Body of pancreas (tissue), 4 donors: Measurements from ENCODE around the gene ASMT. TPM values are rescaled to one million over a fixed set of nuclear protein-coding genes. Genes with fewer than 3 reads are reported as not detected.
"Not testable (repeated sequence)": the region's sequence is repeated elsewhere in the genome, so short reads cannot be mapped to it uniquely, and the experiment has no call there.

Source experiments
- ATAC-seq: fragments of 150-250 bp; one replicate; pipeline ENCODE4 v1.9.1; 2016
- DNase-seq, 4 donors: peaks; one replicate each; pipeline ENCODE4 v3.0.0-alpha.2; 2019
- H3K27ac ChIP-seq, 4 donors: fragments of 200-600 bp; sonication (generic); 1 replicate in 3 of 4; 2 replicates in 1 of 4; pipeline versions ENCODE4 v1.5.1 to v1.6.1; 2016 to 2019; ENCODE audit warnings: mild to moderate bottlenecking in 1 of 4, mixed read lengths in 1 of 4, moderate library complexity in 1 of 4
- H3K27me3 ChIP-seq, 2 donors: fragments of 200-600 bp; sonication (generic); one replicate each; pipeline ENCODE4 v1.6.0; 2016; ENCODE audit warnings: mild to moderate bottlenecking in 1 of 2
- H3K36me3 ChIP-seq, 2 donors: fragments of 200-600 bp; sonication (generic); replicated peaks in 1 of 2; 2 replicates each; pipeline ENCODE4 v1.5.1; 2016; ENCODE audit warnings: low read depth in 2 of 2; ENCODE audit not compliant: insufficient read depth in 1 of 2
- H3K4me1 ChIP-seq: fragments of 200-600 bp; sonication (generic); one replicate; pipeline ENCODE4 v1.6.0; 2016
- H3K4me3 ChIP-seq, 2 donors: fragments of 200-600 bp; sonication (generic); 1 replicate in 1 of 2; 2 replicates in 1 of 2; pipeline ENCODE4 v1.5.1; 2016 to 2019
- H3K9me3 ChIP-seq, 3 donors: fragments of 200-600 bp; sonication (generic); 1 replicate in 2 of 3; 2 replicates in 1 of 3; pipeline ENCODE4 v1.5.1; 2016
- CTCF ChIP-seq, 7 experiments: fragments of 450-650 bp in 4 of 7; fragments of 200-600 bp in 3 of 7; sonication (generic) in 3 of 7; IDR thresholded peaks; one replicate each; pipeline ENCODE4 v1.5.1; 2016 to 2019; ENCODE audit warnings: antibody characterized with exemption in 7 of 7
- POLR2A ChIP-seq, 3 donors: fragments of 450-650 bp; IDR thresholded peaks; one replicate each; pipeline ENCODE4 v1.6.1; 2016; ENCODE audit warnings: antibody characterized with exemption in 3 of 3, mild to moderate bottlenecking in 2 of 3
- WGBS, 2 donors: methylation state at CpG; one replicate each; pipeline ENCODE4 v1.1.5; 2017; 5-methylcytosine and 5-hydroxymethylcytosine counted together
- intact Hi-C: fragments of 100-400 bp; cut with DNase I; formaldehyde crosslinking; loops from one replicate; pipeline ENCODE4 v1.15.1; 2023
- total RNA-seq, 2 donors: library from RNA; depleted of rRNA; stranded (reverse); fragments of >200 nt; gene quantifications; one replicate each; pipeline ENCODE4 v1.1.0, GENCODE V29; 2016

ASMT gene
- total RNA-seq, 2 donors from 2014 or later, result not detected

GRCh38 chrX:1652011-1652811 lies 37.4 kb downstream of the ASMT start:
- H3K9me3 ChIP-seq, ATAC-seq, H3K36me3 ChIP-seq, H3K27ac ChIP-seq, H3K27me3 ChIP-seq, H3K4me3 ChIP-seq, H3K4me1 ChIP-seq: not testable (repeated sequence)
- DNase-seq, result peak; percentile 40 to 52 (median 44)
- intact Hi-C loops, result loop anchor here (10.0 kb wide), 1 partner anchor 943 kb away; no protein-coding TSS in a partner anchor
- peak; percentile 60 to 78 (median 68) for TF ChIP-seq CTCF (IDR thresholded peaks at IDR 0.05)
- WGBS, 2 donors, result 50 to 59% methylated on average over 25 of the region's 25 CpGs

- Histone ChIP-seq H3K27me3 (no peaks in the 10 kb centered on the region), H3K4me1 (no peaks in the 10 kb centered on the region), H3K4me3 (no peak overlapping the region), H3K27ac (no peak overlapping the region), H3K36me3 (no peaks in the 10 kb centered on the region), H3K9me3 (no peaks in the 10 kb centered on the region)
- WGBS, 2 donors, result 62 to 71% methylated on average over 11 to 14 of the region's 14 CpGs
- DNase-seq (no peak), ATAC-seq (no peak)
- intact Hi-C loops, result loop anchor here (10.0 kb wide), 1 partner anchor 938 kb away; no protein-coding TSS in a partner anchor
- TF ChIP-seq POLR2A (IDR thresholded peaks at IDR 0.05) (no peak), CTCF (IDR thresholded peaks at IDR 0.05) (no peak)
These were observed 41.5 kb downstream of the ASMT start for GRCh38 chrX:1656379-1656778.

- intact Hi-C loops, result loop anchor here (10.0 kb wide), 1 partner anchor 937 kb away; no protein-coding TSS in a partner anchor
- DNase-seq, result peak in 1 of 4 donors; percentile 2
- no peak for TF ChIP-seq POLR2A (IDR thresholded peaks at IDR 0.05)
- no peak for TF ChIP-seq CTCF (IDR thresholded peaks at IDR 0.05)
- H3K27ac ChIP-seq, result no peak overlapping the region
- no peak for ATAC-seq
- no peak overlapping the region for H3K4me3 ChIP-seq
- no peaks in the 10 kb centered on the region for H3K27me3 ChIP-seq
- H3K4me1 ChIP-seq, result no peaks in the 10 kb centered on the region
- WGBS, 2 donors, result 7 to 10% methylated on average over 12 to 13 of the region's 13 CpGs
- no peaks in the 10 kb centered on the region for H3K9me3 ChIP-seq
- no peaks in the 10 kb centered on the region for H3K36me3 ChIP-seq
These were observed 42.7 kb downstream of the ASMT start for GRCh38 chrX:1657367-1658070.

GRCh38 chrX:1658071-1658491 lies 43.2 kb downstream of the ASMT start:
- ATAC-seq (no peak), DNase-seq (no peak)
- Histone ChIP-seq H3K27ac (no peak overlapping the region), H3K36me3 (no peaks in the 10 kb centered on the region), H3K27me3 (no peaks in the 10 kb centered on the region), H3K4me3 (no peak overlapping the region), H3K4me1 (no peaks in the 10 kb centered on the region), H3K9me3 (no peaks in the 10 kb centered on the region)
- TF ChIP-seq CTCF (IDR thresholded peaks at IDR 0.05) (no peak), POLR2A (IDR thresholded peaks at IDR 0.05) (no peak)
- intact Hi-C loops, result loop anchor here (10.0 kb wide), 1 partner anchor 937 kb away; no protein-coding TSS in a partner anchor
- 27 to 37% methylated on average over 13 to 14 of the region's 14 CpGs for WGBS, 2 donors
